Left lung (tissue), 10 donors: ENCODE measurements around the gene INHA. TPM values are rescaled to one million over a fixed set of nuclear protein-coding genes. Genes with fewer than 3 reads are reported as not detected.

Source experiments
- ATAC-seq: fragments of 200-7000 bp; cut with Tn5 transposase; one replicate; pipeline ENCODE4 v1.9.1; 2020; ENCODE audit warnings: moderate library complexity
- DNase-seq, 4 donors: peaks; one replicate each; pipeline ENCODE4 v3.0.0-alpha.2; 2013 to 2020
- H3K27ac ChIP-seq, 2 donors: fragments of 200-600 bp; sonication (generic) in 1 of 2; one replicate each; pipeline versions ENCODE4 v1.5.0 to v1.8.0; 2020 to 2021
- H3K27me3 ChIP-seq, 2 donors: fragments of 200-600 bp; sonication (generic) in 1 of 2; one replicate each; pipeline versions ENCODE4 v1.5.0 to v1.8.0; 2020 to 2021
- H3K36me3 ChIP-seq, 2 donors: fragments of 200-600 bp; sonication (generic) in 1 of 2; one replicate each; pipeline versions ENCODE4 v1.5.0 to v1.8.0; 2020 to 2021
- H3K4me1 ChIP-seq, 2 donors: fragments of 200-600 bp; one replicate each; pipeline ENCODE4 v1.8.0; 2021
- H3K4me3 ChIP-seq, 2 donors: fragments of 200-600 bp; sonication (generic) in 1 of 2; one replicate each; pipeline versions ENCODE4 v1.5.0 to v1.8.0; 2020 to 2021; ENCODE audit warnings: mild to moderate bottlenecking in 1 of 2
- H3K9me3 ChIP-seq, 2 donors: fragments of 200-600 bp; sonication (generic) in 1 of 2; one replicate each; pipeline versions ENCODE4 v1.5.0 to v1.8.0; 2020 to 2021
- CTCF ChIP-seq, 2 donors: fragments of 200-600 bp; sonication (generic) in 1 of 2; IDR thresholded peaks; one replicate each; pipeline versions ENCODE4 v1.5.0 to v1.8.0; 2021; ENCODE audit warnings: antibody characterized with exemption in 2 of 2
- intact Hi-C, 2 donors: fragments of 100-400 bp; cut with DNase I; formaldehyde crosslinking; loops; one replicate each; pipeline versions ENCODE4 v1.11.2 to v1.14.2; 2022
- polyA plus RNA-seq, 6 donors: library from polyadenylated mRNA; unstranded; fragments of 120-200 nt; gene quantifications; one replicate each; pipeline ENCODE4 v1.2.1, GENCODE V29; 2013; ENCODE audit not compliant: insufficient read length in 6 of 6
- total RNA-seq, 2 donors: library from RNA; stranded (reverse); fragmentation: NEBNext Ultra II Directional; extraction: Animal tissue kit (Norgen Biotek cat#: 25700); gene quantifications; one replicate each; pipeline ENCODE4 v1.2.1, GENCODE V29; 2021
- donor health status: DM: no; HTN: yes; CAD: no.
- donor health status: DM: no; HTN: no; CAD: no.

The INHA gene
- total and polyA plus RNA-seq, 8 donors = 0.37 to 1.9 (median 1.0) TPM

- Histone ChIP-seq H3K27ac (no peak overlapping the region), H3K9me3 (no peaks in the 10 kb centered on the region), H3K27me3 (peaks cover 0 to 54% of the 10 kb centered on the region in 2 donors), H3K4me1 (peaks cover 0 to 17% of the 10 kb centered on the region in 2 donors), H3K4me3 (no peak overlapping the region), H3K36me3 (no peaks in the 10 kb centered on the region)
- DNase-seq (no peak), ATAC-seq (no peak)
- TF ChIP-seq CTCF (IDR thresholded peaks at IDR 0.05) = no peak
- intact Hi-C loops = no loop called here
These were observed 2.6 kb downstream of the INHA start for GRCh38 chr2:219574484-219575311.

- Histone ChIP-seq H3K36me3 (no peaks in the 10 kb centered on the region), H3K4me3 (no peak overlapping the region), H3K4me1 (peaks cover 0 to 8% of the 10 kb centered on the region in 2 donors), H3K27me3 (peaks cover 0 to 42% of the 10 kb centered on the region in 2 donors), H3K27ac (no peak overlapping the region), H3K9me3 (no peaks in the 10 kb centered on the region)
- intact Hi-C loops = no loop called here
- DNase-seq (no peak), ATAC-seq (no peak)
- TF ChIP-seq CTCF (IDR thresholded peaks at IDR 0.05) = no peak
These were observed 3.7 kb downstream of the INHA start for GRCh38 chr2:219575566-219576504.

- DNase-seq (peak in 2 of 4 donors; percentile 42 to 77), ATAC-seq (peak; percentile 20)
- H3K27me3 ChIP-seq = peaks cover 0 to 33% of the 10 kb centered on the region in 2 donors
- no peak overlapping the region for H3K27ac ChIP-seq
- H3K4me3 ChIP-seq = no peak overlapping the region
- H3K9me3 ChIP-seq = no peaks in the 10 kb centered on the region
- no peaks in the 10 kb centered on the region for H3K4me1 ChIP-seq
- H3K36me3 ChIP-seq = no peaks in the 10 kb centered on the region
- intact Hi-C loops = no loop called here
- TF ChIP-seq CTCF (IDR thresholded peaks at IDR 0.05) = no peak
These were observed 4.6 kb downstream of the INHA start for GRCh38 chr2:219576505-219577388.

GRCh38 chr2:219578811-219579613, 6.9 kb downstream of the INHA start:
- intact Hi-C loops = no loop called here
- ATAC-seq = peak; percentile 48
- TF ChIP-seq CTCF (IDR thresholded peaks at IDR 0.05) = no peak
- H3K36me3 ChIP-seq = no peaks in the 10 kb centered on the region
- H3K27me3 ChIP-seq = peaks cover 0 to 20% of the 10 kb centered on the region in 2 donors
- peak overlapping the region in 1 of 2 donors; percentile 48 for H3K27ac ChIP-seq
- H3K9me3 ChIP-seq = no peaks in the 10 kb centered on the region
- H3K4me1 ChIP-seq = no peaks in the 10 kb centered on the region
- H3K4me3 ChIP-seq = no peak overlapping the region
- DNase-seq = peak in 1 of 4 donors; percentile 48
